ENCODE results near the gene NUDT3.

Gene NUDT3

DNA sequence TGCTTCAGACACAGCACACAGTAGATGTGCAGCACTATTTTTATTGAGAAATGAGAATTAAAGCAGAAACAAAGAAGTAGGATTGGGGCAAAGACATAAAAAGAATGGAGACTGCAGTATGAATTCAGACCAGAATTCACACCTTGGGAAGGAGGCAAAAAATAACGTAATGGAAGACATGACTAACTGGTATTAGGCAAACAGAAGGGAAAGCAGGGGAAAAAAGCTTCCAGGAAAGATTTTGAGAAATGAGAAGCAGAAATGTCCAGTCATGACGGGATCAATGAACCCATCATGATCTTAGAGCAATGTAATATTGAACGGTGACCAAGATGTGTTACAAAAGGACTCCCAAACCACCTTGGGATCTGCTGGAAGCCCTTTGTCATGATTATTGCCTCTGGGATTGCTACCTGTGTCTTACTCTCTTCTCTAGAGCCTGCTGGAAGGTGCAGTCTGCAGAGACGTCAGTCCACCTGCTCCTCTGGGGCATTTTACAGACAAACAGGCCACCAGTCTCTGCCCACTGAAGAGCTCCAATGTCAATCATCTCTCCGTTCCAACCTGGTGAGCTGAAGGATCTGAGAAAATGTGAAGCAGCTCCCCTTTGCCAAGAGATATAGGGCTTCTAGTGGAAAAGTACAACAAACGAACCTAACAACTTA, 8.7 kb downstream of the NUDT3 start:
- TF ChIP-seq EP300 (IDR thresholded peaks at IDR 0.05; ENCODE audit: borderline replicate concordance): no peak
- no peak for TF ChIP-seq FOXM1 (IDR thresholded peaks at IDR 0.05; ENCODE audit: borderline replicate concordance, low read depth)
- no peak for TF ChIP-seq EGR1 (IDR thresholded peaks at IDR 0.05)

DNA sequence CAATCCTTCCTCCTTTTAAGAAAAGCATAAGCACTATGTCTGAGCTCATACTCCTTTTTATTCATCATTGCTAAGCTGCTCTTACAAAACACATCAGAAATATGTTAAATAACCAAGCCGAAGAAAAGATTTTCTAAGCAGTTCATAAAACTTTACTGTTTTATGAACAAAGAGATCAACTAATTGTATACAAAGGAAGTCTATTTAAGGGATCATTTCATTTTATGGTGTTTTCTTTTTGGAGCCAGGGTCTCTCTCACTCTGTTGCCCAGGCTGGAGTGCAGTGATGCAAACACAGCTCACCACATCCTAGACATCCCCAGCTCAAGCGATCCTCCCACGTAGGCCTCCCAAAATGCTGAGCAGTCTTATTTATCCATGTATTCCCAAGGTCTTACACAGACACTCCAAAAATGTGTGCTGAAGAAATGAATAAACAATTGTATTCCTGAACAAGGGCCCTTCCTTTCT, 9.3 kb downstream of the NUDT3 start:
- no peak for TF ChIP-seq EP300 (IDR thresholded peaks at IDR 0.05; ENCODE audit: borderline replicate concordance)
- no peak for TF ChIP-seq CREB1 (IDR thresholded peaks at IDR 0.05; ENCODE audit: low read depth)
- TF ChIP-seq TAF1 (IDR thresholded peaks at IDR 0.05; ENCODE audit: low read depth): no peak
- TF ChIP-seq ZBTB7A (IDR thresholded peaks at IDR 0.05; ENCODE audit: low read depth): no peak
- no peak for TF ChIP-seq YY1 (IDR thresholded peaks at IDR 0.05; ENCODE audit: low read depth)
- no peak for TF ChIP-seq NFIC (IDR thresholded peaks at IDR 0.05)
- TF ChIP-seq, protein P1, sequence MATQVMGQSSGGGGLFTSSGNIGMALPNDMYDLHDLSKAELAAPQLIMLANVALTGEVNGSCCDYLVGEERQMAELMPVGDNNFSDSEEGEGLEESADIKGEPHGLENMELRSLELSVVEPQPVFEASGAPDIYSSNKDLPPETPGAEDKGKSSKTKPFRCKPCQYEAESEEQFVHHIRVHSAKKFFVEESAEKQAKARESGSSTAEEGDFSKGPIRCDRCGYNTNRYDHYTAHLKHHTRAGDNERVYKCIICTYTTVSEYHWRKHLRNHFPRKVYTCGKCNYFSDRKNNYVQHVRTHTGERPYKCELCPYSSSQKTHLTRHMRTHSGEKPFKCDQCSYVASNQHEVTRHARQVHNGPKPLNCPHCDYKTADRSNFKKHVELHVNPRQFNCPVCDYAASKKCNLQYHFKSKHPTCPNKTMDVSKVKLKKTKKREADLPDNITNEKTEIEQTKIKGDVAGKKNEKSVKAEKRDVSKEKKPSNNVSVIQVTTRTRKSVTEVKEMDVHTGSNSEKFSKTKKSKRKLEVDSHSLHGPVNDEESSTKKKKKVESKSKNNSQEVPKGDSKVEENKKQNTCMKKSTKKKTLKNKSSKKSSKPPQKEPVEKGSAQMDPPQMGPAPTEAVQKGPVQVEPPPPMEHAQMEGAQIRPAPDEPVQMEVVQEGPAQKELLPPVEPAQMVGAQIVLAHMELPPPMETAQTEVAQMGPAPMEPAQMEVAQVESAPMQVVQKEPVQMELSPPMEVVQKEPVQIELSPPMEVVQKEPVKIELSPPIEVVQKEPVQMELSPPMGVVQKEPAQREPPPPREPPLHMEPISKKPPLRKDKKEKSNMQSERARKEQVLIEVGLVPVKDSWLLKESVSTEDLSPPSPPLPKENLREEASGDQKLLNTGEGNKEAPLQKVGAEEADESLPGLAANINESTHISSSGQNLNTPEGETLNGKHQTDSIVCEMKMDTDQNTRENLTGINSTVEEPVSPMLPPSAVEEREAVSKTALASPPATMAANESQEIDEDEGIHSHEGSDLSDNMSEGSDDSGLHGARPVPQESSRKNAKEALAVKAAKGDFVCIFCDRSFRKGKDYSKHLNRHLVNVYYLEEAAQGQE (IDR thresholded peaks at IDR 0.05; ENCODE audit: low read depth): no peak
- no peak for TF ChIP-seq USF1 (IDR thresholded peaks at IDR 0.05)
- TF ChIP-seq FOXM1 (IDR thresholded peaks at IDR 0.05; ENCODE audit: borderline replicate concordance, low read depth): no peak
- no peak for TF ChIP-seq TCF12 (IDR thresholded peaks at IDR 0.05; ENCODE audit: low read depth)
- no peak for TF ChIP-seq RAD21 (IDR thresholded peaks at IDR 0.05; ENCODE audit: low read depth)
- no peak for TF ChIP-seq MAX (IDR thresholded peaks at IDR 0.05)
- TF ChIP-seq TEAD4 (IDR thresholded peaks at IDR 0.05): no peak

DNA sequence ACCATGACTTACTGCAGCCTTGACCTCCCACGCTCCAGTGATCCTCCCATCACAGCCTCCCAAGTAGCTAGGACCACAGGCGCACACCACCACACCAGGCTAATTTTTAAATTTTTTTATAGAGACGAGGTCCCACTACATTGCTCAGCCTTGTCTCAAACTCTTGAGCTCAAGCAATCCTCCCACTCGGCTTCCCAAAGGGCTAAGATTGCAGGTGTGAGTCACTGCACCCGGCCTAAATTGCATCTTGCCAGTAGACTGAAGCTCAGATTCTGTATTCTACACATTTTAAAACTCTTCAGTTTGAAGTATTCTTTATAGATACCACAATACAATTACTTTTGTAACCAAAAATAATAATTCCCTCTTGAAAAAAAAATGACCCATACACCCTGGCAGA, 11.4 kb downstream of the NUDT3 start:
- no peak for TF ChIP-seq USF1 (IDR thresholded peaks at IDR 0.05)
- TF ChIP-seq TAF1 (IDR thresholded peaks at IDR 0.05; ENCODE audit: low read depth): no peak
- TF ChIP-seq TEAD4 (IDR thresholded peaks at IDR 0.05): no peak
- TF ChIP-seq TCF12 (IDR thresholded peaks at IDR 0.05; ENCODE audit: low read depth): no peak
- no peak for TF ChIP-seq EP300 (IDR thresholded peaks at IDR 0.05; ENCODE audit: borderline replicate concordance)
- no peak for TF ChIP-seq RAD21 (IDR thresholded peaks at IDR 0.05; ENCODE audit: low read depth)
- no peak for TF ChIP-seq CREB1 (IDR thresholded peaks at IDR 0.05; ENCODE audit: low read depth)
- TF ChIP-seq CEBPB (IDR thresholded peaks at IDR 0.05): no peak
- no peak for TF ChIP-seq MAX (IDR thresholded peaks at IDR 0.05)

DNA sequence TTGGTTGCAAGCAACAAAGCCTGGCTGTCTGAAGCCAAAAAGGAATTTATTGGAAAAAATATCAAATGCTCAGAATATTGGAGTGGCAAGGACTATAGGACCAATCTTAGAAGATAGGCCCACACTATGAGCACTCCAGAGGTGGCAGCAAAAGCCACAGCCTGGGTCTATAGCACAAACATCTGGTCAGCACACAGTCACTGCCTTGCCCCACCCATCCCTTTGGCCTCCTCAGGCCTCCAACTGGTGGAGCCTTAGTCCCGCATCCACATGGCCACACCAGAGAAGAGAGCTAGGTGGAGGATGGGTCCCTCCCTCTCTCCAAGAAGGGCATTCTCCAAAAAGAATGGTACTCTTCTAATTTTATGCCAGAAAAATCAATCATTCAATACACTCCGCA, 14.0 kb downstream of the NUDT3 start:
- TF ChIP-seq ZBTB7A (IDR thresholded peaks at IDR 0.05; ENCODE audit: low read depth) (no peak), CREB1 (IDR thresholded peaks at IDR 0.05; ENCODE audit: low read depth) (no peak), MAX (IDR thresholded peaks at IDR 0.05) (no peak), NFIC (IDR thresholded peaks at IDR 0.05) (no peak), EP300 (IDR thresholded peaks at IDR 0.05; ENCODE audit: borderline replicate concordance) (no peak), EGR1 (IDR thresholded peaks at IDR 0.05) (no peak), RAD21 (IDR thresholded peaks at IDR 0.05; ENCODE audit: low read depth) (no peak), USF1 (IDR thresholded peaks at IDR 0.05) (no peak), YY1 (IDR thresholded peaks at IDR 0.05; ENCODE audit: low read depth) (no peak)
- TF ChIP-seq, protein P1 (IDR thresholded peaks at IDR 0.05; ENCODE audit: low read depth): no peak

GRCh38 chr6:34377984-34378383, 14.5 kb downstream of the NUDT3 start:
- no peak for TF ChIP-seq TEAD4 (IDR thresholded peaks at IDR 0.05)

DNA sequence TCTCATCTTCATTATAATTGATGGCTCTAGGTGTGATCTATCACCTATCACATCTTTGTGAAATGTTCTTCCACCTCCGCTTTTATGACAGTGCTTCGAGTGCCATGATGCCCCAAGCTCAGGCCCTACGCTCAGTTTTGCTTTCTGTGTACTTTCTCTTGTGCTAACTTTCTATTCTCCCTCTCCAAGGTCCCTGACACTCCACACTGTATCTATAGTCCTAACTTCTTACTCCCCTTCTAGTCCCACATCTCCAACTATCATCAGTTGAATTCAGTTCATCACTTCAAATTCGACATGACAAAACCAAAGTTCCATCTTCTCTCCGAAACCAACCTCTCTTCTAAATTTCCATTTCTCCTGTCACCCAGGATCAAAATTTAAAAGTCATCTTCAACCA, 16.6 kb downstream of the NUDT3 start:
- TF ChIP-seq NFIC (IDR thresholded peaks at IDR 0.05) (no peak), CEBPB (IDR thresholded peaks at IDR 0.05) (no peak), TAF1 (IDR thresholded peaks at IDR 0.05; ENCODE audit: low read depth) (no peak), TEAD4 (IDR thresholded peaks at IDR 0.05) (no peak), CREB1 (IDR thresholded peaks at IDR 0.05; ENCODE audit: low read depth) (no peak)
- TF ChIP-seq, protein P1 (IDR thresholded peaks at IDR 0.05; ENCODE audit: low read depth): no peak
